NCI-H2171 (cell line): ENCODE results near the gene VSTM1.
"Not testable (repeated sequence)": the region's sequence is repeated elsewhere in the genome, so short reads cannot be mapped to it uniquely, and the experiment has no call there.

Source experiments
- DNase-seq: peaks from one replicate; lab custom pipeline; 2025; lab: John Stamatoyannopoulos, UW

The VSTM1 gene

GRCh38 chr19:54073829-54074228 is 10.1 kb upstream of the VSTM1 start:
- no peak for DNase-seq

GRCh38 chr19:54069470-54069869 is 5.8 kb upstream of the VSTM1 start:
- no peak for DNase-seq

- DNase-seq, result no peak
Measured at GRCh38 chr19:54062643-54063042, 1.1 kb downstream of the VSTM1 start.

DNA sequence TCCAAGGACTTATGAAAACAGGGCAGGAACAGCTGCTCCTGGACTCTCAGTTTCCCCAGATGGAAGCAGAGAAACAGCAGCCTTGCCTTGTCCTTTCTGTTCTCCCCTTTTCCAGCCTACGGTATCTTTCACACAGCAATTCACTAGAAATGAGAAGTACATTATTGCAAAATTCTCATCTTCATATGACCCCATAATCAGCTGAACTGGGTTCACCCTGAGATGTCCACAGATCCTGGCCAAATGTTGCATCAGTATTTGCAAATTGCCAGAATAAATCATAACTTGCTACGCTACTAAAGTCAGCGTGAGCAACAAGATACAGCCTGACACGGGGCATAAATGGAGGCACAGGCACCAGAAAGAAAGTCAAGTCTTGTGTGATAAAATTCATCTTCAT is 16.1 kb downstream of the VSTM1 start:
- no peak for DNase-seq

GRCh38 chr19:54045771-54046170 is 17.9 kb downstream of the VSTM1 start:
- no peak for DNase-seq

GRCh38 chr19:54042989-54043388 is 20.7 kb downstream of the VSTM1 start:
- no peak for DNase-seq

- DNase-seq, result no peak
Measured at GRCh38 chr19:54041969-54042606, 21.6 kb downstream of the VSTM1 start.

DNA sequence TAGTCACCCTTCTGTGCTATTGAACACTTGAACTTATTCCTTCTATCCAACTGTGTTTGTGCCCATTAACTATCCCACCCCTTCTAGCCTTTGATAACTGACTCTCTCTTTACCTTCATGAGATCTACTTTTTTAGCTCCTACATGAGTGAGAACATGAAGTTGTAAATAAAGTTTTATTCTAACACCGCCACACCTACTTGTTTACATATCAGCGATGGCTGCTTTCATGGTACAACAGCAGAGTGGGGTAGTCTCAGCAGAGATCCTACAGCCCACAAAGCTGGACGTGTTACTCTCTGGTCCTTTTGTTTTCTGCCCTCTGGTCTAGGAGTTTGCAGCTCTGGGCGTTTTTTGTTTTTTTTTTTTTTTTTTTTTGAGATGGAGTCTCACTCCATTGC is 23.7 kb downstream of the VSTM1 start:
- no peak for DNase-seq

DNA sequence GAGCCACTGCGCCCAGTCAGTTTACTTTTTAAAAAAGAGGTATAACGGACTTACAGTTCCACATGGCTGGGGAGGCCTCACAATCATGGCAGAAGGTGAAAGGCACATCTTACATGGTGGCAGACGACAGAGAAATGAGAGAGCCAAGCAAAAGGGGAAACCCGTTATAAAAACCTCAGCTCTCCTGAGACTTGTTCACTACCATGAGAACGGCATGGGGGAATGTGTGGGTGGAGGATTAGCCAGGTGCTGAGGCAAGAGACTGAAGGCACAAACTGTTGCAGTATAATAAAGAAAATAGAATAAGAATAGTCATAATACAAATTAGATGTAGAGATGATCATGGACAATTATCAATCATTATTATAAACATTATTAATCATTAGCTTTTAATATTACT is 27.2 kb downstream of the VSTM1 start:
- DNase-seq, result not testable (repeated sequence)

GRCh38 chr19:54035215-54036178 is 28.2 kb downstream of the VSTM1 start:
- no peak for DNase-seq

GRCh38 chr19:54030895-54031586 is 32.7 kb downstream of the VSTM1 start:
- no peak for DNase-seq

DNA sequence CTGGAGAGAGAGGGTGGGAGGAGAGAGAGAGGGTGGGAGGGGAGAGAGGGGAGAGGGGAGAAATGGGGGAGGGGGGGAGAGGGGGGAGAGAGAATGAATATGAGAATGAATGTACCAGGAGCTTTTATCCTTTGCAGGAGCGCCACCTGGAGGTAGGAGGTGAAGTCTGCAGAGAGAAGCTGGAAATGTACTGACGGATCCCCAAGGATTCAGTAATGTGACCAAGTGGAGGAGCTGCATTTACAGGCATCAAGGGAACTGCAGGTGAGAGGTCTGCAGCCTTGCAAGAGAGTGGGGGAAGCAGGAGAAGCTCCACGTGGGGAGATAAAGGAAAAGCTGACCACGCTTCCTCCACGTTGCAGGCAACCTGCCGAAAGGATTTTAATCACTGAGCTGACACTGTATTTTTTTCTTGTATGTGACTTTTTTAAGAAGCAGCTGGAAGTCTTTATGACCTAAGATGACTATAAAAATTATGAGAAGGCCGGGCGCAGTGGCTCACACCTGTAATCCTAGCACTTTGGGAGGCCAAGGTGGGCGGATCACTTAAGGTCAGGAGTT is 33.7 kb downstream of the VSTM1 start:
- peak; percentile 10 for DNase-seq

- no peak for DNase-seq
Measured at GRCh38 chr19:54029301-54029700, 34.4 kb downstream of the VSTM1 start.

DNA sequence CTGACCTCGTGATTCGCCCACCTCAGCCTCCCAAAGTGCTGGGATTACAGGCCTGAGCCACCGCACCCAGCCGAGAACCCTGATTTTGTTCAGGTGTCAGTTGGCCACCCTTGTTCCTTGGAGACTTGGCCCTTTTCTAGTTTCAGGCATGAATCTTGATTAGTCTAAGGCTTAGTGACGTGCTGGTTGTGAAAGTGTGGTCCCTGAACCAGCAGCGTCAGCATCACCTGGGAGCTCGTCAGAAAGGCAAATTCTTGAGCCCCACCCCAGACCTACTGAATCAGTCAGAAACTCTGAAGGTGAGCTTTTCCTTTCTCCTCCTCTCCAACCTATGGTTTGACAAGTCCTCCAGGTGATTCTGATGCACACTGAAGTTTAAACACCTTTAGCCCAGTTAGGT is 37.0 kb downstream of the VSTM1 start:
- no peak for DNase-seq

DNA sequence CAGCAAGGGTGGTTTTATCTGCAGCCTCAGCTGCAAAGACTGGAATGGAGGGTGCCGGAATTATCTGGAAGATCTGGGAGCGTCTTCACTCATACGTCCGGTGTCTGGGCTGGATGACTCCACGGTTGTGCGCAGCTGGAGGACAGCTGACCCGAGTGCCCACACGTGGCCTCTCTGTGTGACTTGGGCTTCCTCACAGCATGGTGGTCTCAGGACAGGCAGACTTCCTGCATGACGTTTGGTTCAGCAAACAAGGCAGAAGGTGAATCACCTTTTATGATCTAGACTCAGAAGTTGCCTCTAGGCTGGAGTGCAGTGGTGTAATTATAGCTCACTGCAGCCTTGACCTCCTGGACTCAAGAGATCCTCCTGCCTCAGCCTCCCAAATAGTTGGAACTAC is 39.0 kb downstream of the VSTM1 start:
- DNase-seq, result no peak

DNA sequence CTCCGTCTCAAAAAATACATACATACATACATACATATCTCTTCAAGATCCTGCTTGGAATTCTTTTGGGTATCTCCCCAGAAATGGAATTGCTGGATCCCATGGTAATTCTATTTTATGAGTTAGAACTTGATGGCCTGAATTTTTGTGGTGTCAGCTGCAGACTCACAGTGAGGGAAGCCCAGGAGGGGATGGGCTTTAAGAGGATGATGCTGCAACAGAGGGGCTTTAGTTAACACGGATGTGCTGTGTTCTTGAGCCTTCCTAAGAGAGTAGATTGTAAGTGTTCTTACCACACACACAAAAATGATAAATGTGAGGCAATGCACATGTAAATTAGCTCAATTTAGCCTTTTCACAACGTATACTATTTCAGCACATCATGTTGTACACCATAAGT is 40.5 kb downstream of the VSTM1 start:
- DNase-seq, result no peak

- DNase-seq, result no peak
Measured at GRCh38 chr19:54021932-54022331, 41.8 kb downstream of the VSTM1 start.

DNA sequence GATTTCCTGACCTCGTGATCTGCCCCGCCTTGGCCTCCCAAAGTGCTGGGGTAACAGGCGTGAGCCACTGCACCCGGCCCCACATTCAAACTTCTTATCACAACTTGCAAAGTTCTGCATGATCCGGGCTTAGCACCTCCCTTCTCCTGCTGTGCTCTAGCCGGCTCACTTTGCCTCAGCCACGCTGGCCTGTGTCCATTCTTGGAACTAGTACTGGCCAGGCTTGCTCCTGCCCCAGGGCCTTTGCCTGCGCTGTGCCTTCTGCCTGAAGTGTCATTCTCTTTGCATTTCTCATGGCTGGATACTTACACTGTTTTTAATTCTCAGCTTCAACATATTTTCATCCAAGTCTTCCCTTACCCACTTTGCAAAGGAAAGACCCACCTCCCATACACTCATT is 42.3 kb downstream of the VSTM1 start:
- no peak for DNase-seq

GRCh38 chr19:54017261-54017660 is 46.4 kb downstream of the VSTM1 start:
- DNase-seq, result no peak

- peak; percentile 41 for DNase-seq
Measured at GRCh38 chr19:54014920-54015560, 48.7 kb downstream of the VSTM1 start.

GRCh38 chr19:54013866-54014265 is 49.8 kb downstream of the VSTM1 start:
- no peak for DNase-seq
